ENCODE results near the gene ZNF526. TPM values are rescaled to one million over a fixed set of nuclear protein-coding genes. Genes with fewer than 3 reads are reported as not detected.
A peak's percentile ranks its signal among the peaks of the same experiment; 100 is the strongest.
"Not testable (repeated sequence)": the region's sequence is repeated elsewhere in the genome, so short reads cannot be mapped to it uniquely, and the experiment has no call there.

The ZNF526 gene
- total and polyA plus RNA-seq, 8 donors: 2.4 to 7.5 (median 5.6) TPM

DNA sequence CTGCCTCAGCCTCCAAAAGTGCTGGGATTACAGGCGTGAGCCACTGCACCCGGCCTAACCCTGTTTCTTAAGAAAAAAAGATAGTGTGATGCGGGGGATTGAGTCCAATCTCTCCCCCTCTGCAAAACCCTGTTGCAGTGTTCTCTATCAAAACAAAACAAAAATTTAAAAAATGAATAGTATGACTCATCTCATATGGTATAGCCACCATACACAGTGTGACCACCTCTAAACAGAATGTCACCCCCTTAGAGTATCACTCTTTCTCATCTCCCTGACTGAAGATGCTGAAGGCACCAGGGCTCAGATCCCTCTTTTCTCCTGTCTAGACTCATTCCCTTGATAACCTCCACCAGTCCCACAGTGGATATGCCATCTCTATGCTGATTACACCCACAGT lies 41.7 kb downstream of the ZNF526 start:
- WGBS, 2 donors: 86 to 92% methylated on average over 3 of the region's 3 CpGs
- no peak for ATAC-seq
- H3K4me3 ChIP-seq: no peak overlapping the region
- intact Hi-C loops (cut with DNase I): no loop called here
- H3K4me1 ChIP-seq: no peaks in the 10 kb centered on the region
- no peak for FAIRE-seq
- H3K9me3 ChIP-seq: no peaks in the 10 kb centered on the region
- H3K36me3 ChIP-seq: no peaks in the 10 kb centered on the region
- H3K27ac ChIP-seq: no peak overlapping the region
- H3K27me3 ChIP-seq: no peaks in the 10 kb centered on the region
- TF ChIP-seq CTCF (IDR thresholded peaks at IDR 0.05): no peak
- no peak for DNase-seq

- FAIRE-seq: not testable (repeated sequence)
- WGBS, 2 donors: 84 to 90% methylated on average over 4 of the region's 4 CpGs
Measured at GRCh38 chr19:42266105-42266504, 46.0 kb downstream of the ZNF526 start.

GRCh38 chr19:42266928-42267603 lies 47.0 kb downstream of the ZNF526 start:
- DNase-seq: peak in 2 of 6 donors; percentile 19 to 27
- WGBS, 2 donors: 92 to 93% methylated on average over 21 to 25 of the region's 25 CpGs
- H3K27me3 ChIP-seq; FAIRE-seq; ATAC-seq; H3K36me3 ChIP-seq; intact Hi-C loops (cut with DNase I); H3K9me3 ChIP-seq; H3K4me3 ChIP-seq: not testable (repeated sequence)
- H3K27ac ChIP-seq: peak overlapping the region in 1 of 4 donors; percentile 100
- H3K4me1 ChIP-seq: peaks cover 0 to 10% (median 8%) of the 10 kb centered on the region in 3 donors

More at GRCh38 chr19:42266105-42266504, 46.0 kb downstream of the ZNF526 start:
- H3K27ac ChIP-seq; ATAC-seq; H3K4me1 ChIP-seq; H3K36me3 ChIP-seq; H3K27me3 ChIP-seq; DNase-seq; intact Hi-C loops (cut with DNase I); H3K9me3 ChIP-seq; H3K4me3 ChIP-seq: not testable (repeated sequence)

DNA sequence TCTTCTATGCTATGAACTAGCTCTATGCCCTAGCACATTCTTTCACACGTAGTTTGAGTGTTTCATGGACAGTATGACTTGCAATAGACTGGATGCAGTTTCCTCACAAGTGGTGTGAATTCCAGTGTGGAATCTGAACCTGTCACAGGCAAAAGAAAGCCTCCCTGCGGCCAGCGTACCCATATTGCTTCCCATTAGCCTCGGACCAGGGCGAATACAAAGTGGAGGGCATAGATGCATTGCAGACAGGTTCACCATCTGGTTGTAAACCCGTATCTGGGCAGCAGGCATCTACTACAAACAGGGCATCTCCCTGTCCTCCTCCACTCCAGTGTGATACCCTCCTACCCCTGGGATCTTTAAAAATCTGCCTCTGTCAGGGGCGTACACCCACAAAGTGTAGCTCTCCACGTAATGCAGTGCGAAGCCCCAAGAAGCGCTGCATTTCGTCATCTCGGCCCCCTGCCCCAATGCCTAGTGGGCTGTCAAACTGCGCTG lies 47.6 kb downstream of the ZNF526 start:
- no peak for TF ChIP-seq CTCF (IDR thresholded peaks at IDR 0.05)
- intact Hi-C loops (cut with DNase I): no loop called here
- Histone ChIP-seq H3K27me3 (no peaks in the 10 kb centered on the region), H3K27ac (peak overlapping the region; percentile 100), H3K9me3 (no peaks in the 10 kb centered on the region), H3K36me3 (peaks cover 0 to 6% (median 0%) of the 10 kb centered on the region in 3 donors), H3K4me1 (peaks cover 0 to 10% (median 8%) of the 10 kb centered on the region in 3 donors), H3K4me3 (peak overlapping the region; percentile 22 to 55 (median 44))
- 6% methylated on average over 13 of the region's 13 CpGs for WGBS, 2 donors
- no peak for ATAC-seq
- peak in 1 of 6 donors; percentile 26 for DNase-seq
- FAIRE-seq: no peak

- peaks cover 0 to 11% (median 3%) of the 10 kb centered on the region in 3 donors for H3K36me3 ChIP-seq
- intact Hi-C loops (cut with DNase I): no loop called here
- H3K27me3 ChIP-seq: no peaks in the 10 kb centered on the region
- ATAC-seq: peak; percentile 80 to 87 (median 82)
- H3K4me3 ChIP-seq: peak overlapping the region; percentile 30 to 55 (median 44)
- H3K9me3 ChIP-seq: no peaks in the 10 kb centered on the region
- peaks cover 0 to 10% (median 8%) of the 10 kb centered on the region in 3 donors for H3K4me1 ChIP-seq
- H3K27ac ChIP-seq: peak overlapping the region; percentile 100
- 0% methylated on average over 46 of the region's 46 CpGs for WGBS, 2 donors
- TF ChIP-seq CTCF (IDR thresholded peaks at IDR 0.05): no peak
- peak; percentile 94 for FAIRE-seq
- peak; percentile 96 to 100 (median 99) for DNase-seq
Measured at GRCh38 chr19:42268142-42268703, 48.1 kb downstream of the ZNF526 start.
